ENCODE measurements around the gene IQCK.

DNA sequence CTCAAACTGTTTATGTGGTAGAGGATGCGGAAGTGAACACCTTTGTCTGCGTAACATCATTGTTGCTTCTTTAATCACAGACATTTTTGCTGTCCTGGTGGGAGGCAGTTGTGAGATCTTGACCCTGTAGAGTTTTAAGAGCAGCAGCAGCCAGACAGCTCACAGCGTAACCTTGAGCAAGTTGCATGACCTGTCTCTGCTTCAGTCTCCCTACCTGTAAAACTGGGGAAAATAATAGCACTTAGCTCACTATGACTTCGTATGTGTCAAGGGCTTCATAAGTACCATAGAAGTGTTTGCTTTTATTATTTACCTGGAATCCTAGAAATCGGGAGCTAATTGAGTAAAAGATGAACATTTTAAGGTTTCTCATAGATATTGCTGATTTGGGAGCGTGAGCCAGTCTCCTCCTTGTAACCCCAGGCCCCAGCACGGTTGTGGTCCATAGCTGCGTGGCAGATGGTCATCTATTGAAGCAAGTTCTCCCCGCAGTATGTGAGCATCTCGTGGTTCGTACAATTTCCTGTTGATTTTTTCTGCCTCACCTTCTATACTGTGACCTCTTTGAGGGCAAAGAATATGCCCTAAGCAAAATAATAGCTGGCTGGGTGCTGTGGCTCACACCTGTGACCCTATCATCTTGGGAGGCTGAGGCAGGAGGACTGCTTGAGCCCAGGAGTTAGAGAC is 132.2 kb downstream of the IQCK start:
- TF ChIP-seq, protein P1, sequence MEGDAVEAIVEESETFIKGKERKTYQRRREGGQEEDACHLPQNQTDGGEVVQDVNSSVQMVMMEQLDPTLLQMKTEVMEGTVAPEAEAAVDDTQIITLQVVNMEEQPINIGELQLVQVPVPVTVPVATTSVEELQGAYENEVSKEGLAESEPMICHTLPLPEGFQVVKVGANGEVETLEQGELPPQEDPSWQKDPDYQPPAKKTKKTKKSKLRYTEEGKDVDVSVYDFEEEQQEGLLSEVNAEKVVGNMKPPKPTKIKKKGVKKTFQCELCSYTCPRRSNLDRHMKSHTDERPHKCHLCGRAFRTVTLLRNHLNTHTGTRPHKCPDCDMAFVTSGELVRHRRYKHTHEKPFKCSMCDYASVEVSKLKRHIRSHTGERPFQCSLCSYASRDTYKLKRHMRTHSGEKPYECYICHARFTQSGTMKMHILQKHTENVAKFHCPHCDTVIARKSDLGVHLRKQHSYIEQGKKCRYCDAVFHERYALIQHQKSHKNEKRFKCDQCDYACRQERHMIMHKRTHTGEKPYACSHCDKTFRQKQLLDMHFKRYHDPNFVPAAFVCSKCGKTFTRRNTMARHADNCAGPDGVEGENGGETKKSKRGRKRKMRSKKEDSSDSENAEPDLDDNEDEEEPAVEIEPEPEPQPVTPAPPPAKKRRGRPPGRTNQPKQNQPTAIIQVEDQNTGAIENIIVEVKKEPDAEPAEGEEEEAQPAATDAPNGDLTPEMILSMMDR (IDR thresholded peaks at IDR 0.05; ENCODE audit: extremely low read depth in 1 of 2, insufficient read depth in 1 of 2, low read depth in 1 of 2, low read length in 2 of 2), result no peak
- TF ChIP-seq POLR2A (IDR thresholded peaks at IDR 0.05; ENCODE audit: low read depth, low read length), result no peak
- TF ChIP-seq GATA2 (IDR thresholded peaks at IDR 0.05; ENCODE audit: insufficient read depth, insufficient read length, low read depth, low read length), result no peak
- no peak for TF ChIP-seq POLR2AphosphoS5 (IDR thresholded peaks at IDR 0.05; ENCODE audit: insufficient read depth, low read depth, low read length)
- no peak for TF ChIP-seq MYC (IDR thresholded peaks at IDR 0.05; ENCODE audit: low read depth, low read length)

Measured in endothelial cell of umbilical vein (primary cell).